Neural progenitor cell (in vitro differentiated cells): ENCODE measurements around the gene DMPK. TPM values are rescaled to one million over a fixed set of nuclear protein-coding genes. Genes with fewer than 3 reads are reported as not detected.

ENCODE experiments used
- DNase-seq: peaks from one replicate; pipeline ENCODE4 v3.0.0-alpha.2; 2016; ENCODE audit warnings: low spot score
- H2AFZ ChIP-seq: fragments of 200-600 bp; sonication (generic); replicated peaks from 2 replicates; pipeline ENCODE4 v1.6.1; 2016; ENCODE audit warnings: antibody characterized with exemption
- H3F3A ChIP-seq: fragments of 200-600 bp; sonication (generic); 2 replicates; pipeline ENCODE4 v1.6.1; 2016; ENCODE audit warnings: antibody characterized with exemption, low read depth
- H3K27ac ChIP-seq: fragments of 200-600 bp; sonication (generic); 2 replicates; pipeline ENCODE4 v1.5.1; 2016; ENCODE audit warnings: mild to moderate bottlenecking
- H3K27me3 ChIP-seq: fragments of 200-600 bp; sonication (generic); 2 replicates; pipeline ENCODE4 v1.6.1; 2016; ENCODE audit warnings: mild to moderate bottlenecking, moderate library complexity
- H3K36me3 ChIP-seq: fragments of 200-600 bp; sonication (generic); 2 replicates; pipeline ENCODE4 v1.5.1; 2016
- H3K4me1 ChIP-seq: fragments of 200-600 bp; sonication (generic); 2 replicates; pipeline ENCODE4 v1.6.1; 2016; ENCODE audit warnings: mixed run types
- H3K4me2 ChIP-seq: fragments of 200-600 bp; sonication (generic); 2 replicates; pipeline ENCODE4 v1.6.1; 2016
- H3K4me3 ChIP-seq: fragments of 200-600 bp; sonication (generic); 2 replicates; pipeline ENCODE4 v1.5.1; 2016
- H3K79me2 ChIP-seq: fragments of 200-600 bp; sonication (generic); 2 replicates; pipeline ENCODE4 v1.6.1; 2016; ENCODE audit warnings: low read depth
- H3K9ac ChIP-seq: fragments of 200-600 bp; sonication (generic); 2 replicates; pipeline ENCODE4 v1.6.1; 2016
- H3K9me3 ChIP-seq: fragments of 200-600 bp; sonication (generic); 2 replicates; pipeline ENCODE4 v1.5.1; 2016; ENCODE audit warnings: low read depth
- H4K20me1 ChIP-seq: fragments of 200-600 bp; sonication (generic); 2 replicates; pipeline ENCODE4 v1.6.1; 2016; ENCODE audit warnings: low read depth
- H3K27ac Mint-ChIP-seq: 3 replicates; pipeline ENCODE4 v1.8.0; 2021; ENCODE audit warnings: mixed read lengths
- H3K27me3 Mint-ChIP-seq: 2 replicates; pipeline ENCODE4 v1.8.0; 2022; ENCODE audit warnings: low read depth, mild to moderate bottlenecking, inconsistent platforms, moderate library complexity, mixed read lengths; ENCODE audit not compliant: insufficient read depth
- H3K36me3 Mint-ChIP-seq: 3 replicates; pipeline ENCODE4 v1.8.0; 2021; ENCODE audit warnings: mixed read lengths
- H3K4me1 Mint-ChIP-seq: 3 replicates; pipeline ENCODE4 v1.8.0; 2021; ENCODE audit warnings: mixed read lengths
- H3K4me3 Mint-ChIP-seq: 3 replicates; pipeline ENCODE4 v1.8.0; 2021; ENCODE audit warnings: mild to moderate bottlenecking, moderate library complexity, mixed read lengths
- H3K9me3 Mint-ChIP-seq: 3 replicates; pipeline ENCODE4 v1.8.0; 2020; ENCODE audit warnings: mixed read lengths
- CTCF ChIP-seq: fragments of 200-600 bp; sonication (generic); IDR thresholded peaks from 2 replicates; pipeline ENCODE4 v1.5.1; 2017; ENCODE audit warnings: antibody characterized with exemption, mild to moderate bottlenecking
- EZH2 ChIP-seq: fragments of 200-600 bp; sonication (generic); IDR thresholded peaks from 2 replicates; pipeline ENCODE4 v1.6.1; 2017; ENCODE audit warnings: antibody characterized with exemption, mild to moderate bottlenecking, moderate library complexity
- EZH2phosphoT487 ChIP-seq: fragments of 200-600 bp; sonication (generic); IDR thresholded peaks from 2 replicates; pipeline ENCODE4 v1.6.1; 2017; ENCODE audit warnings: antibody characterized with exemption
- total RNA-seq: library from RNA; depleted of rRNA; stranded (reverse); fragments of >200 nt; gene quantifications from 2 replicates; pipeline ENCODE4 v1.2.3, GENCODE V29; 2015; ENCODE audit warnings: low replicate concordance

Gene DMPK
- total RNA-seq, 1 donor from 2014 or later: 5.5 TPM

- Histone ChIP-seq H3K9me3 (no peaks in the 10 kb centered on the region), H3K36me3 (no peaks in the 10 kb centered on the region), H3K9ac (no peak within 1 kb of the TSS), H3K27ac (no peak within 1 kb of the TSS), H2AFZ (no peak within 1 kb of the TSS), H3K27me3 (peaks cover 12% of the 10 kb centered on the region), H3K4me1 (peaks cover 23% of the 10 kb centered on the region), H4K20me1 (peaks cover 20% of the 10 kb centered on the region), H3F3A (peaks cover 56% of the 10 kb centered on the region), H3K4me2 (peak within 1 kb of the TSS; percentile 85), H3K79me2 (no peaks in the 10 kb centered on the region), H3K4me3 (peak within 1 kb of the TSS; percentile 44)
- Mint-ChIP-seq H3K4me1 (peaks cover 11% of the 10 kb centered on the region), H3K27ac (peak within 1 kb of the TSS; percentile 85), H3K27me3 (peaks cover 4% of the 10 kb centered on the region), H3K4me3 (peak within 1 kb of the TSS; percentile 91), H3K36me3 (peaks cover 5% of the 10 kb centered on the region), H3K9me3 (no peaks in the 10 kb centered on the region)
- no peak for TF ChIP-seq EZH2
- TF ChIP-seq CTCF: no peak
- TF ChIP-seq EZH2phosphoT487: no peak
- DNase-seq: peak; percentile 34
Observed at GRCh38 chr19:45814851-45815480, 32.7 kb upstream of the DMPK start, which contains the start of gene RSPH6A. TSS of gene RSPH6A (minus strand) at chr19:45815308. CDS start at chr19:45815176, 132 bp downstream.

GRCh38 chr19:45814166-45814780, 32.0 kb upstream of the DMPK start:
- Histone ChIP-seq H3F3A (peaks cover 56% of the 10 kb centered on the region), H3K4me3 (no peak overlapping the region), H3K27me3 (peaks cover 12% of the 10 kb centered on the region), H4K20me1 (peaks cover 20% of the 10 kb centered on the region), H3K79me2 (no peaks in the 10 kb centered on the region), H3K4me1 (peaks cover 23% of the 10 kb centered on the region), H3K9me3 (no peaks in the 10 kb centered on the region), H3K9ac (no peak overlapping the region), H2AFZ (no peak overlapping the region), H3K27ac (no peak overlapping the region), H3K36me3 (no peaks in the 10 kb centered on the region), H3K4me2 (peak overlapping the region; percentile 85)
- Mint-ChIP-seq H3K4me1 (peaks cover 17% of the 10 kb centered on the region), H3K9me3 (no peaks in the 10 kb centered on the region), H3K27me3 (peaks cover 7% of the 10 kb centered on the region), H3K4me3 (peak overlapping the region; percentile 73), H3K27ac (no peak overlapping the region), H3K36me3 (peaks cover 5% of the 10 kb centered on the region)
- no peak for DNase-seq
- TF ChIP-seq CTCF (no peak), EZH2phosphoT487 (no peak), EZH2 (no peak)

- no peak overlapping the region for H3K27ac ChIP-seq
- no peak overlapping the region for H3K27ac Mint-ChIP-seq
Observed at GRCh38 chr19:45812297-45812696, 30.0 kb upstream of the DMPK start.

More at GRCh38 chr19:45812297-45812696, 30.0 kb upstream of the DMPK start:
- no peaks in the 10 kb centered on the region for H3K79me2 ChIP-seq
- no peaks in the 10 kb centered on the region for H3K9me3 Mint-ChIP-seq
- H3K4me1 ChIP-seq: peaks cover 13% of the 10 kb centered on the region
- H3K36me3 Mint-ChIP-seq: peaks cover 5% of the 10 kb centered on the region
- no peaks in the 10 kb centered on the region for H3K9me3 ChIP-seq
- H3K4me3 Mint-ChIP-seq: no peak overlapping the region
- no peak overlapping the region for H3K9ac ChIP-seq
- peaks cover 11% of the 10 kb centered on the region for H4K20me1 ChIP-seq
- peaks cover 14% of the 10 kb centered on the region for H3K4me1 Mint-ChIP-seq
- peaks cover 5% of the 10 kb centered on the region for H3K27me3 Mint-ChIP-seq
- TF ChIP-seq CTCF (no peak), EZH2phosphoT487 (no peak), EZH2 (no peak)
- H3F3A ChIP-seq: peaks cover 44% of the 10 kb centered on the region
- no peaks in the 10 kb centered on the region for H3K36me3 ChIP-seq
- no peak for DNase-seq
- peaks cover 12% of the 10 kb centered on the region for H3K27me3 ChIP-seq
- H3K4me2 ChIP-seq: no peak overlapping the region
- no peak overlapping the region for H3K4me3 ChIP-seq
- H2AFZ ChIP-seq: no peak overlapping the region
